ENCODE data around the gene NID1. TPM values are rescaled to one million over a fixed set of nuclear protein-coding genes. Genes with fewer than 3 reads are reported as not detected.
A peak's percentile ranks its signal among the peaks of the same experiment; 100 is the strongest.
"Not testable (repeated sequence)": the region's sequence is repeated elsewhere in the genome, so short reads cannot be mapped to it uniquely, and the experiment has no call there.

The NID1 gene
- total RNA-seq, 1 experiment from 2014 or later = 11.1 TPM

GRCh38 chr1:235971020-235971419, 93.9 kb downstream of the NID1 start:
- H3K27me3 ChIP-seq (ENCODE audit: low read length) = no peaks in the 10 kb centered on the region
- H3K36me3 ChIP-seq (ENCODE audit: low read depth, low read length) = no peaks in the 10 kb centered on the region
- H3K4me2 ChIP-seq (ENCODE audit: low read length) = peak overlapping the region; percentile 72
- no TSS peak for BruUV-seq (replicated peaks)
- H3K4me1 ChIP-seq (ENCODE audit: insufficient read depth, low read length) = peaks cover 16% of the 10 kb centered on the region
- H4K20me1 ChIP-seq (ENCODE audit: low read length) = no peaks in the 10 kb centered on the region
- H3K27ac ChIP-seq (ENCODE audit: low read length) = peak overlapping the region; percentile 25; the same call in 1 of the 2 replicates
- peak overlapping the region; percentile 15; the same call in 1 of the 2 replicates for H3K4me3 ChIP-seq (ENCODE audit: low read length)
- peak overlapping the region; percentile 78 for H2AFZ ChIP-seq (ENCODE audit: low read length)
- no peaks in the 10 kb centered on the region for H3K79me2 ChIP-seq (ENCODE audit: low read length)
- intact Hi-C loops (cut with micrococcal nuclease) = loop anchor here (1.0 to 2.0 kb wide), 6 partner anchors 48 to 466 kb away; partner anchors contain the start of gene B3GALNT2
- ChIA-PET CTCF (interaction anchor here (0.5 to 1.8 kb wide), 9 partner anchors 48 to 556 kb away, joined by 3 to 15 read pairs (median 5); no protein-coding TSS in a partner anchor), POLR2A (ENCODE audit: unreplicated experiment) (no interaction called here)
- ATAC-seq = no peak
- no peaks in the 10 kb centered on the region for H3K9me2 ChIP-seq (replicated peaks; ENCODE audit: low read length)
- TF ChIP-seq EZH2phosphoT487 (IDR thresholded peaks at IDR 0.05; ENCODE audit: borderline replicate concordance, low read length) (no peak), EZH2 (IDR thresholded peaks at IDR 0.05; ENCODE audit: low read length, unreplicated experiment) (no peak), CTCF (conservative IDR thresholded peaks at IDR 0.05; ENCODE audit: low read depth, low read length) (no peak)
- no peaks in the 10 kb centered on the region for H3F3A ChIP-seq (ENCODE audit: low read length, unreplicated experiment)
- H3K9ac ChIP-seq (ENCODE audit: low read length) = peak overlapping the region; percentile 25
- DNase-seq = no peak
- no peaks in the 10 kb centered on the region for H3K9me3 ChIP-seq (ENCODE audit: low read length)

- TF ChIP-seq EZH2phosphoT487 (IDR thresholded peaks at IDR 0.05; ENCODE audit: borderline replicate concordance, low read length) (no peak), EZH2 (IDR thresholded peaks at IDR 0.05; ENCODE audit: low read length, unreplicated experiment) (no peak), CTCF (conservative IDR thresholded peaks at IDR 0.05; ENCODE audit: low read depth, low read length) (no peak)
- intact Hi-C loops (cut with micrococcal nuclease) = no loop called here
- ChIA-PET CTCF (no interaction called here), POLR2A (ENCODE audit: unreplicated experiment) (no interaction called here)
- Histone ChIP-seq H3K4me2 (ENCODE audit: low read length) (no peak overlapping the region), H4K20me1 (ENCODE audit: low read length) (no peaks in the 10 kb centered on the region), H3K27me3 (ENCODE audit: low read length) (no peaks in the 10 kb centered on the region), H3K9me3 (ENCODE audit: low read length) (no peaks in the 10 kb centered on the region), H3K4me3 (ENCODE audit: low read length) (no peak overlapping the region), H3K79me2 (ENCODE audit: low read length) (no peaks in the 10 kb centered on the region), H3K4me1 (ENCODE audit: insufficient read depth, low read length) (peaks cover 16% of the 10 kb centered on the region), H3K36me3 (ENCODE audit: low read depth, low read length) (no peaks in the 10 kb centered on the region), H2AFZ (ENCODE audit: low read length) (no peak overlapping the region), H3F3A (ENCODE audit: low read length, unreplicated experiment) (no peaks in the 10 kb centered on the region), H3K27ac (ENCODE audit: low read length) (no peak overlapping the region), H3K9me2 (replicated peaks; ENCODE audit: low read length) (no peaks in the 10 kb centered on the region), H3K9ac (ENCODE audit: low read length) (no peak overlapping the region)
- no TSS peak for BruUV-seq (replicated peaks)
- no peak for ATAC-seq
- no peak for DNase-seq
Observed at GRCh38 chr1:235968831-235969230, 96.1 kb downstream of the NID1 start.

GRCh38 chr1:235966134-235966533, 98.8 kb downstream of the NID1 start:
- H3K27me3 ChIP-seq (ENCODE audit: low read length); H3K9me2 ChIP-seq (replicated peaks; ENCODE audit: low read length); H4K20me1 ChIP-seq (ENCODE audit: low read length); H3K9me3 ChIP-seq (ENCODE audit: low read length); H3K79me2 ChIP-seq (ENCODE audit: low read length); DNase-seq; BruUV-seq (replicated peaks); H3K4me1 ChIP-seq (ENCODE audit: insufficient read depth, low read length); ATAC-seq; H3K36me3 ChIP-seq (ENCODE audit: low read depth, low read length); H3K27ac ChIP-seq (ENCODE audit: low read length); H3K9ac ChIP-seq (ENCODE audit: low read length); intact Hi-C loops (cut with micrococcal nuclease); H3K4me3 ChIP-seq (ENCODE audit: low read length); H3F3A ChIP-seq (ENCODE audit: low read length, unreplicated experiment); POLR2A ChIA-PET (ENCODE audit: unreplicated experiment); CTCF ChIA-PET; H2AFZ ChIP-seq (ENCODE audit: low read length); H3K4me2 ChIP-seq (ENCODE audit: low read length): not testable (repeated sequence)
